RWPE2 (cell line): ENCODE data around the gene SAMD10.

Experiments
- ATAC-seq: fragments of 200-7000 bp; cut with Tn5 transposase; 3 replicates; pipeline ENCODE4 v1.9.1; 2021; ENCODE audit warnings: low read depth
- DNase-seq: peaks from one replicate; pipeline ENCODE4 v3.0.0-alpha.2; 2020; ENCODE audit warnings: low spot score
- H3K27ac ChIP-seq: fragments of 450-650 bp; 2 replicates; pipeline ENCODE4 v1.5.1; 2017; ENCODE audit warnings: mild to moderate bottlenecking; ENCODE audit not compliant: poor library complexity, severe bottlenecking
- H3K27me3 ChIP-seq: fragments of 250-450 bp; sonication (Bioruptor Pico); 2 replicates; pipeline ENCODE4 v1.5.1; 2021; ENCODE audit warnings: mild to moderate bottlenecking, moderate library complexity; ENCODE audit not compliant: insufficient read depth, poor library complexity, severe bottlenecking
- H3K36me3 ChIP-seq: fragments of 250-450 bp; sonication (Bioruptor Pico); 2 replicates; pipeline ENCODE4 v1.5.1; 2020; ENCODE audit warnings: low read depth, mild to moderate bottlenecking, moderate library complexity
- H3K4me1 ChIP-seq: fragments of 250-450 bp; sonication (Bioruptor Pico); 2 replicates; pipeline ENCODE4 v1.5.1; 2021; ENCODE audit warnings: mild to moderate bottlenecking, moderate library complexity; ENCODE audit not compliant: insufficient read depth, poor library complexity, severe bottlenecking
- H3K4me3 ChIP-seq: fragments of 250-450 bp; sonication (Bioruptor Pico); 2 replicates; pipeline ENCODE4 v1.5.1; 2021; ENCODE audit warnings: mild to moderate bottlenecking, moderate library complexity; ENCODE audit not compliant: severe bottlenecking
- H3K9me3 ChIP-seq: fragments of 250-450 bp; sonication (Bioruptor Pico); 2 replicates; pipeline ENCODE4 v1.5.1; 2021; ENCODE audit warnings: mild to moderate bottlenecking, moderate library complexity; ENCODE audit not compliant: severe bottlenecking
- CTCF ChIP-seq: fragments of 450-650 bp; IDR thresholded peaks from one replicate; pipeline ENCODE4 v1.5.1; 2017; ENCODE audit warnings: mild to moderate bottlenecking, moderate library complexity; ENCODE audit not compliant: poor library complexity, severe bottlenecking

The SAMD10 gene

GRCh38 chr20:64000906-64001305 lies 21.5 kb upstream of the SAMD10 start:
- peak; percentile 10; the same call in 1 of the 3 replicates for ATAC-seq
- Histone ChIP-seq H3K36me3 (peaks cover 97% of the 10 kb centered on the region), H3K9me3 (no peaks in the 10 kb centered on the region), H3K27ac (no peak overlapping the region), H3K4me1 (no peaks in the 10 kb centered on the region), H3K27me3 (no peaks in the 10 kb centered on the region), H3K4me3 (no peak overlapping the region)
- no peak for TF ChIP-seq CTCF
- no peak for DNase-seq

DNA sequence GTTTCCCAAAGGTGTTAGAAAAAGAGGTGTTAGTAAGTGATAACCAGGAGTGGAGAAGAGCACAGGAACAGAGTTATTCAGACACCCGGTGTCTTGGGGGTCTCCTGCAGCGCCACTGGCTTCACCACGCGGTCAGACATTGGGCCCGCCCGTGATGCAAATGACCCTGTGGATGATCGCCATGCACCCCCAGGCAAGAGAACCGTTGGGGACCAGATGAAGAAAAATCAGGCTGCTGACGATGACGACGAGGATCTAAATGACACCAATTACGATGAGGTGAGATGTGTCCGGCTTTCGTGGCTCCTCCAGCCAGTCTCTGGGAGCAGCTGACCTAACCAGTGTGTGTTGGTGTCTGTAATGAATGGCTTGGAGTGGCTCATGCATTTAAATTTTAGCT lies 3.5 kb upstream of the SAMD10 start:
- no peak for TF ChIP-seq CTCF
- H3K27me3 ChIP-seq: no peaks in the 10 kb centered on the region
- no peak overlapping the region for H3K27ac ChIP-seq
- H3K4me3 ChIP-seq: no peak overlapping the region
- ATAC-seq: no peak
- DNase-seq: no peak
- peaks cover 50% of the 10 kb centered on the region for H3K36me3 ChIP-seq
- H3K9me3 ChIP-seq: no peaks in the 10 kb centered on the region
- peaks cover 15% of the 10 kb centered on the region for H3K4me1 ChIP-seq

DNA sequence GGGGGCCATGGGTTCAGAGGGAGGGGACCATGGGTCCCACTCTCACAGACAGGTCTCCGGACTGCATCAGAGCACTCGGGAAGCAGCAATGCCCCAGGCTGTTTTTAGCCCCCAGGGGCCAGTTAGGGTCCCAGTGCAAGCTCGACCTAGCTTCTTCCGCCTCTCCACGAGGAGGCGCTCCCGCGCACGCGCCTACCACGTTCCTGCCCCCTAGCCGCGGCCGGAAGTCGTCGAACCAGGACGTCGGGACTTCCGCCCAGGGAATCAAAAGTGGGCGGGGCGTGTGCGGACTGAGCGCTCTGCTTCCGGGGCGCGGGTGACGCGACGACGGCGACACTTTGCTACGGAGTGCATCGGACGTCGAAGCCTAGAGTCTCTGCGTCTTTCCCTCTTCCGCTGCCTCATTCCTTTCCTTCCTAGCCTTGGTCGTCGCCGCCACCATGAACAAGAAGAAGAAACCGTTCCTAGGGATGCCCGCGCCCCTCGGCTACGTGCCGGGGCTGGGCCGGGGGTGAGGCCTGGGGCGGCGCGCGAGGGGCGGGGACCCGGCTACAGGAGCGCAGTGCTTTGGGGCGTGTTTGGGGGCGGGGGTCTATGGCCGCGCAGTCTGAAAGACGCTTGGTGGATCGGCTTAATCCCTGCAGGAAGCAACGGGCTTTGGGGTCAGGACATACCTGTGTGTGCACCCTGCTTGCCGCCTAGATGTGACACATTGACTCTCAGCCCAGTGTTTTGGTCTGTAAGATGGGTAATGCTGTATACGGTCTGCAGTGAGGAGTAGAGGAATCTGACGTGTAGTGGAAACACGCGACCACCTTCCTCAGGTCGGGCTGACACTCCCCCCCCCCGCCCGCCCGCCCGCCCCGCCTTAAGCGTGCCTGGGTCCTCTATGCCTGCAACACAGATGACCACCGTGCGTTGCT lies 1.6 kb upstream of the SAMD10 start, which contains the start of gene PRPF6:
PRPF6 (plus strand) TSS at position 327 of the 923 bp plus-strand sequence; CDS start at position 441, 114 bp downstream.
- peak; percentile 64 for ATAC-seq
- peak; percentile 100 for TF ChIP-seq CTCF

GRCh38 chr20:63980317-63980805 lies 919 bp upstream of the SAMD10 start:
- peak; percentile 24 for ATAC-seq
- peak overlapping the region; percentile 73 for H3K27ac ChIP-seq
- no peaks in the 10 kb centered on the region for H3K27me3 ChIP-seq
- H3K36me3 ChIP-seq: peaks cover 24% of the 10 kb centered on the region
- TF ChIP-seq CTCF: no peak
- H3K9me3 ChIP-seq: no peaks in the 10 kb centered on the region
- H3K4me3 ChIP-seq: peak overlapping the region; percentile 64
- DNase-seq: peak; percentile 87
- H3K4me1 ChIP-seq: peaks cover 15% of the 10 kb centered on the region

More for the DNA sequence above, 1.6 kb upstream of the SAMD10 start, which contains the start of gene PRPF6:
- Histone ChIP-seq H3K27ac (peak within 1 kb of the TSS; percentile 73), H3K36me3 (peaks cover 32% of the 10 kb centered on the region), H3K9me3 (no peaks in the 10 kb centered on the region), H3K4me3 (peak within 1 kb of the TSS; percentile 64), H3K4me1 (peaks cover 15% of the 10 kb centered on the region), H3K27me3 (no peaks in the 10 kb centered on the region)
- DNase-seq: peak; percentile 100
